GM23338 (cell line): ENCODE results near the gene DNAJC4. TPM values are rescaled to one million over a fixed set of nuclear protein-coding genes. Genes with fewer than 3 reads are reported as not detected.

Experiments used
- CTCF ChIP-seq, 2 experiments: fragments of 200-600 bp in 1 of 2; sonication (generic) in 1 of 2; conservative IDR thresholded peaks; 2 replicates each; pipeline versions ENCODE4 v1.5.1 to v1.6.1; 2016 to 2017; ENCODE audit warnings: antibody characterized with exemption in 2 of 2, low read depth in 2 of 2, mild to moderate bottlenecking in 2 of 2, moderate library complexity in 1 of 2
- ETS1 ChIP-seq: IDR thresholded peaks from 2 replicates; pipeline ENCODE4 v1.6.1; 2016; ENCODE audit warnings: antibody characterized with exemption
- JUNB ChIP-seq: IDR thresholded peaks from one replicate; pipeline ENCODE4 v1.6.1; 2016; ENCODE audit warnings: antibody characterized with exemption; ENCODE audit not compliant: unreplicated experiment
- ZNF462 ChIP-seq: fragments of 250-450 bp; sonication (Bioruptor Pico); IDR thresholded peaks from 2 replicates; pipeline ENCODE4 v1.5.0; 2020; ENCODE audit warnings: mild to moderate bottlenecking, moderate library complexity
- polyA plus RNA-seq: library from polyadenylated mRNA; unstranded; fragments of >200 nt; fragmentation: Nextera tagmentation; extraction: Ambion mirVana; gene quantifications from 2 replicates; pipeline ENCODE4 v1.2.1, GENCODE V29; 2016
- total RNA-seq: library from RNA; depleted of rRNA; stranded (reverse); fragments of >200 nt; shearing (Covaris generic); gene quantifications from 2 replicates; pipeline ENCODE4 v1.2.3, GENCODE V29; 2014

Gene DNAJC4
- total and polyA plus RNA-seq, 2 experiments from 2014 or later, result 10.5 to 34.4 TPM

- TF ChIP-seq ZNF462, result no peak
- no peak for TF ChIP-seq ETS1
- no peak for TF ChIP-seq CTCF (conservative IDR thresholded peaks at IDR 0.05; ENCODE audit: low read depth in 2 of 2)
- no peak for TF ChIP-seq JUNB
These were observed 9.5 kb downstream of the DNAJC4 start (continued) for GRCh38 chr11:64239662-64240434.
